ENCODE measurements around the gene TRNAU1AP. TPM values are rescaled to one million over a fixed set of nuclear protein-coding genes. Genes with fewer than 3 reads are reported as not detected.

Gene TRNAU1AP
- total and polyA plus RNA-seq, 2 of the 13 experiments (the other 11 are each of a cell fraction or from before 2014, with no cell fraction given) = 29.0 to 42.9 TPM

DNA sequence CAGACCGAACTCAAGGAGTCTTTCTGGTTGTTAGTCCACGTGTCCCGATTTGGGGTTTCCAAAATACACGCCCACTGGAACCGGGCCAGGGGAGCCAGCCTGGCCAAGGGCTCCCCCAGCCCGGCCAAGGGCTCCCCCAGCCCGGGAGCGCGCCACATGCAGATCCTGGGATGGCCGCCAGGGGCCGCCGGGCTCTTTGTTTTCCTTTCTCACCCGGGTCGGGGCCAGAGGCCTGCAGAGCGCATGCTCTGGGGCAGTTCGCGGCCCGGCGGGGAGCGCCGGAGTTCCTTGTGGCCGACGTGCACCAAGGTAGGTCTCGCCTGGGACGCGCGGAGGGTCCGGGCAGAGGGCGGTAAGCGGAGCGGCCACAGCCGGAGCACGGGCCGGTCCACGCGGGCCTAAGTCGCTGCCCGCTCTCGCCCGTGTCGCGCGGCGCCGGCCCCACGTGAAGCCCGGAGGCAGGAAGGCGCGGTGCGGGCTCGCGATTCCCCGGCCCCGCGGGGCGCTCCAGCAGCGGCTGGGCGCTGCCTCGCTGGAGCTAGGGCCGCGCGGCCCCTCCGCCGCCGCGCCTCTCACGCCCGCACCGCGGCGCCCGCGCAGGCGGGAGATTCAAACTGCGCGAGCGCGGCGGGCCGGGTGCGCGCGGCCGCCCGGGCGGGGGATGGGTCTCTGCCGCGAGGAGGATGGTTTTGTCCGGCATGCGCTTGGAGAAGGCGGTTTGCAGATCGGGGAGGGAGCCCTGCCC lies 34.7 kb upstream of the TRNAU1AP start (continued):
- TF ChIP-seq HBP1 (CRISPR knock-in tag; IDR thresholded peaks at IDR 0.05; ENCODE audit: low read depth) (0 out of 2 replicates have a peak, but pooled peaks have one; percentile 76), ZMYM3 (CRISPR knock-in tag; IDR thresholded peaks at IDR 0.05) (no peak), ETV5 (CRISPR knock-in tag; IDR thresholded peaks at IDR 0.05; ENCODE audit: borderline replicate concordance) (peak; percentile 17), ARNT2 (CRISPR knock-in tag; IDR thresholded peaks at IDR 0.05; ENCODE audit: low read depth) (peak; percentile 81), ZNF382 (CRISPR knock-in tag; IDR thresholded peaks at IDR 0.05; ENCODE audit: borderline replicate concordance) (no peak), TSC22D2 (CRISPR knock-in tag; IDR thresholded peaks at IDR 0.05; ENCODE audit: borderline replicate concordance) (0 out of 2 replicates have a peak, but pooled peaks have one; percentile 59), ZFY (CRISPR knock-in tag; IDR thresholded peaks at IDR 0.05) (peak; percentile 84), GABPB1 (CRISPR knock-in tag; IDR thresholded peaks at IDR 0.05) (peak; percentile 72), CBX1 (IDR thresholded peaks at IDR 0.05; ENCODE audit: low read depth) (no peak), ZBTB40 (IDR thresholded peaks at IDR 0.05) (no peak), ZBTB40 (CRISPR knock-in tag; IDR thresholded peaks at IDR 0.05) (peak; percentile 75), AGO2 (optimal IDR thresholded peaks at IDR 0.05; ENCODE audit: low read depth, low read length) (peak; percentile 98), ZNF160 (CRISPR knock-in tag; IDR thresholded peaks at IDR 0.05) (peak; percentile 77; the same call in 1 of the 2 replicates), RBFOX2 (IDR thresholded peaks at IDR 0.05; ENCODE audit: low read depth, low read length) (peak; percentile 95), KLF11 (CRISPR knock-in tag; IDR thresholded peaks at IDR 0.05) (peak; percentile 60)
- TF ChIP-seq, protein P1, sequence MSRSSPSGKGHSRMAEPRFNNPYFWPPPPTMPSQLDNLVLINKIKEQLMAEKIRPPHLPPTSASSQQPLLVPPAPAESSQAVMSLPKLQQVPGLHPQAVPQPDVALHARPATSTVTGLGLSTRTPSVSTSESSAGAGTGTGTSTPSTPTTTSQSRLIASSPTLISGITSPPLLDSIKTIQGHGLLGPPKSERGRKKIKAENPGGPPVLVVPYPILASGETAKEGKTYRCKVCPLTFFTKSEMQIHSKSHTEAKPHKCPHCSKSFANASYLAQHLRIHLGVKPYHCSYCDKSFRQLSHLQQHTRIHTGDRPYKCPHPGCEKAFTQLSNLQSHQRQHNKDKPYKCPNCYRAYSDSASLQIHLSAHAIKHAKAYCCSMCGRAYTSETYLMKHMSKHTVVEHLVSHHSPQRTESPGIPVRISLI (CRISPR knock-in tag; IDR thresholded peaks at IDR 0.05; ENCODE audit: borderline replicate concordance) = no peak
- TF ChIP-seq, protein P2, sequence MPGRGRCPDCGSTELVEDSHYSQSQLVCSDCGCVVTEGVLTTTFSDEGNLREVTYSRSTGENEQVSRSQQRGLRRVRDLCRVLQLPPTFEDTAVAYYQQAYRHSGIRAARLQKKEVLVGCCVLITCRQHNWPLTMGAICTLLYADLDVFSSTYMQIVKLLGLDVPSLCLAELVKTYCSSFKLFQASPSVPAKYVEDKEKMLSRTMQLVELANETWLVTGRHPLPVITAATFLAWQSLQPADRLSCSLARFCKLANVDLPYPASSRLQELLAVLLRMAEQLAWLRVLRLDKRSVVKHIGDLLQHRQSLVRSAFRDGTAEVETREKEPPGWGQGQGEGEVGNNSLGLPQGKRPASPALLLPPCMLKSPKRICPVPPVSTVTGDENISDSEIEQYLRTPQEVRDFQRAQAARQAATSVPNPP (CRISPR knock-in tag; IDR thresholded peaks at IDR 0.05) = no peak
